ENCODE data around the gene ANP32E.

ANP32E gene

GRCh38 chr1:150178548-150178947 is 57.4 kb downstream of the ANP32E start:
- Mint-ChIP-seq H3K9me3 (no peaks in the 10 kb centered on the region), H3K27me3 (ENCODE audit: low read depth) (no peaks in the 10 kb centered on the region), H3K36me3 (ENCODE audit: low read depth) (no peaks in the 10 kb centered on the region), H3K4me1 (ENCODE audit: low read depth) (no peaks in the 10 kb centered on the region), H3K27ac (no peak overlapping the region), H3K4me3 (no peak overlapping the region)

- Mint-ChIP-seq H3K36me3 (ENCODE audit: low read depth) (no peaks in the 10 kb centered on the region), H3K9me3 (no peaks in the 10 kb centered on the region), H3K4me3 (no peak overlapping the region), H3K4me1 (ENCODE audit: low read depth) (no peaks in the 10 kb centered on the region), H3K27me3 (ENCODE audit: low read depth) (no peaks in the 10 kb centered on the region), H3K27ac (no peak overlapping the region)
These were observed 59.3 kb downstream of the ANP32E start for GRCh38 chr1:150176593-150176992.

GRCh38 chr1:150173141-150173585 is 62.7 kb downstream of the ANP32E start:
- H3K27me3 Mint-ChIP-seq (ENCODE audit: low read depth): no peaks in the 10 kb centered on the region
- H3K36me3 Mint-ChIP-seq (ENCODE audit: low read depth): no peaks in the 10 kb centered on the region
- no peak overlapping the region for H3K27ac Mint-ChIP-seq
- no peak overlapping the region for H3K4me3 Mint-ChIP-seq
- peaks cover 2% of the 10 kb centered on the region for H3K4me1 Mint-ChIP-seq (ENCODE audit: low read depth)
- H3K9me3 Mint-ChIP-seq: no peaks in the 10 kb centered on the region

DNA sequence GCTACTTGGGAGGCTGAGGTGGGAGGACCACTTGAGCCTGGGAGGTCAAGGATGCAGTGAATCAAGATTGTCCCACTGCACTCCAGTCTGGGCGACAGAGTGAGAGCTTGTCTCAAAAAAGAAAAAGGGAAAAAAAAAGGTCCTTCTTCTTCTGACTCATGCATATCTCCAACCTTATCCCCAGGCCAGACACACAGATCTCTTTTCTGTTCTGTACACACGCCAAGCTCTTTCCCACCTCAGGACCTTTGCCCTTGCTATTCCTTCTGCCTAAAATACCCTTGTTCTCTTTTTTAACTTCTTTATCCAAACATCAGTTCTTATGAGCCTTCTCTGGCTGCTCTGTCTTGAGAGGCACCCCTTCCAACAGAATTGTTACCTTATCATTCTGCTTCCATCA is 64.1 kb downstream of the ANP32E start:
- Mint-ChIP-seq H3K27me3 (ENCODE audit: low read depth) (no peaks in the 10 kb centered on the region), H3K4me3 (no peak overlapping the region), H3K36me3 (ENCODE audit: low read depth) (no peaks in the 10 kb centered on the region), H3K4me1 (ENCODE audit: low read depth) (peaks cover 2% of the 10 kb centered on the region), H3K27ac (no peak overlapping the region), H3K9me3 (no peaks in the 10 kb centered on the region)

DNA sequence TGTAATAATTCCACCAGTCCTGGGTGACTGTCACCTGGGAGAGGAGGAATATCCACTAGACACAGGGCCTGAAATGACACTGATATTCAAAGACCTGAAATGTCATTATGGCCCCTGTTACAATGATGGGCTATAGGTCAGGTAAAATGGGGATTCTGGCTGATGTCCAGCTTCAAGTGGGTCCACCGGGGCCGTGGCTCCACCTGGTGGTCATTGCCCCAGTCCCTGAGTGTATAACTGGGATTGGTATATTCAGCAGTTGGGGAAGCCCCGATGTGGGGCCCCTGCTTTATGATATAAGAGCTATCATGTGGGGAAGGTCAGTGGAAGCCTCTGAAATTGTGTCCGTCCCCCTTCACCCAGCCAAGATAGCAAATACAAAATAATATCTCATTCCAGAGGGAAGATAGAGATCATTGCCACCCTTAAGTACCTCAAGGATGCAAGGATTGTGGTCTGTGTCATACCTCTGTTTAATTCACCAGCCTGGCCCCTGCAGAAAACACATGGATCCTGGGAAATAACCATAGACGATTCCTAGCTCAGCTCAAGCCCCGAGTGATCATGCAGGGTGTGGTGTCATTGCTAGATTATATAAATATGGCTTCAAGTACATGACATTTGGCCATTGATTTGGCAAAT is 66.8 kb downstream of the ANP32E start:
- Mint-ChIP-seq H3K36me3 (ENCODE audit: low read depth) (no peaks in the 10 kb centered on the region), H3K9me3 (no peaks in the 10 kb centered on the region)

More for the DNA sequence above, 66.8 kb downstream of the ANP32E start:
- Mint-ChIP-seq H3K4me3 (no peak overlapping the region), H3K4me1 (ENCODE audit: low read depth) (peaks cover 5% of the 10 kb centered on the region), H3K27ac (no peak overlapping the region), H3K27me3 (ENCODE audit: low read depth) (no peaks in the 10 kb centered on the region)
